ENCODE measurements around the gene WDR31.
"Not testable (repeated sequence)": the region's sequence is repeated elsewhere in the genome, so short reads cannot be mapped to it uniquely, and the experiment has no call there.

WDR31 gene

DNA sequence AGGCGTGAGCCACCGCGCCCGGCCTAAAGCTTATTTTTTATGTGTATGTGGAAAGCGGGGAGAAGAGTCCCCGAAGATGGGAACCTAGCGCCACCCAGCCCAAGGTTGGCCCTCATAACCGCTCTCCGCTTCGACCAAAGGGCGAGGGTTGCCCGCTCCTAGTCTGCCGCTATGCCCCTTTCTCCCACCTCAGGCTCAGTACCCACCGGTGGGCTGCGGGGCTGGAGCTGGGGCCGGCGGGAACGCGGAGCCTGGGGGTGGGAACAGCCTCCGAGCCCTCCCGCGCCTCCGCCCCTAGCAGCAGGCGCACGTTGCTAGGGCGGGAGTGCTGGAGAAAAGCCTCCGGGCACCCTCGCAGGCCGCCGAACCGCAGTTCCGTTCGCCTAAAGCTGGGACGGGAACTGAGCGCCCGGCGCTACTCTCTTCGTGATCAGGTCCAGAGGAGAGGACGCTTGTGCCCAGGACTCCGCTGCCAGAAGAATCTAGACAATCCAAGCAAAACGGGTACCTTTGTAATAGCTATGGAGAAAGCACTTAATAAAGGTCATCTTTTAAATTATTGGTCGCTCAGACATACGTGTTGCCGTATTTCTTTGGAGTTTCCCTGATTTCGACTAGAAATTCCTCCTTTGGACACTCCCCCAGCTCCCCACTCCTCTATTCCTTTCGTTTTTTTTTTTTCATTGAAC is at the start of gene WDR31:
TSS of gene WDR31 (minus strand) at position 265 of the 689 bp plus-strand sequence. CDS start 8,253 bp downstream, outside the sequence.
- DNase-seq (ENCODE audit: low read depth), result peak; percentile 41

DNA sequence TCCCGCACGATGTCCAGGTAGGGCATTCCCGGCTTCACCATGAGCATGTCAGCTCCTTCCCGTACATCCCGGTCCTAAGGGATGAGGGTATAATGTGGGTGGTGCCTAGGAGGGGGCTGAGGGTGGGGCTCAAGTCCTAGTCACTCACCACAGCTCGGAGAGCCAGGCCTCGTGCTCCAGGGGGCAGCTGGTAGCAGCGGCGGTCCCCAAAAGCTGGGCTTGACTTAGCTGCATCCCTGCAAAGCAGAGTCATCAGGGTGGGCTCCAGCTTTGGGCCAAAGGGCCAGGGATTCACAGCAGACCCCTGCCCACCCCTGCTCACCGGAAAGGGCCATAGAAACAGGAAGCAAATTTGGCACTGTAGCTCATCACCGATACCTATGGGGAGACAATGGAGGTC is 49.4 kb upstream of the WDR31 start:
- no peak for DNase-seq (ENCODE audit: low read depth)

DNA sequence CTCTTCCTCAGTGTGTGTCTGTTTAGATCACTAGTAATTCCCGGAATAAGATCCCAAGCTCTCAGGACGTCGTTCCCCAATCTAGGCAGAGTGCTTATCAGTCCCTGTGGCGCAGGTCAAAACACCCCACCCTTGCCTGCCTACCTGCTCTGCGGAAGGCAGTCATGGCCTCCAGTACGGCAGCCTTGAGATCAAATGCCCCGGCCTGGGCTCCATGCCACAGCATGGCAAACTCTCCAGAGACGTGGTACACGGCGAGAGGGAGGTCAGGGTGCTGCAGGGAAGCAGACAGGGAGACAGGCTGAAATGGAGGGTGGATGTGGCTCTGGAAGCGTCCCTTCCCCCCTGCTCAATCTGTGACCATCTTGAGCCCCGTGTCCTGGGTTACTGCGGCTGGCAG is 48.8 kb upstream of the WDR31 start:
- no peak for DNase-seq (ENCODE audit: low read depth)

DNA sequence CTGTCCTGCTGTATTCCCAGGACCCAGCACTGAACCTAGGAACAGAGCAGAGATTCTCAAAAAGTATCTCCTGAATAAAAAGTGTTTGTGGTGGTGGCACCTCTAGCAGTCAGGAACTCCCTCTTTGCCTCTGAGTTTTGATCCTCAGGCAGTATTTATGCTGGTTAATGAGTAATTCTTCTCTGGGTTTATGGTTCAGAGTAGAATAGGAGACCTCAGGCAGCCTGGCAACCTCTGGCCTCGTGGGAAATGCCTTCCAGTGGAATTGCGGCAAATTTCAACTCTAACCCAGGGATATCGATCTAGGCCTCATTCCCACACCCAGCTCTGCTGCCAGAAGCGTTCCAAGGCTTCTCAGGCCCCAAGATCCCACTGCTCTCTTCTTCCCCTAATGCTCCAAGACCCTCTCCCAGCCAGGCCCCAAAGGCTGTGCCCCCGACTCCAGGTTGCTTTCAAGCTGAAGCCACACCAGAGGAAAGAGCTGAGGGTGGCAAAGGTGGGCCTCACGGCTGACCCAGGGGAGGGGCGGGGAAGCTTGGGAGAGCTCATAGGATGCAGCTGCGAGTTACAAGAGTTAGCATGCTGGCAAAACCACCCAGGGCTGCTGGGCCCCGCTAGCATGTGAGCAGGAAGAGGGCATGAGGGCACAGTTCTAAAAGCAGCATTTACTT is 47.6 kb upstream of the WDR31 start:
- no peak for DNase-seq (ENCODE audit: low read depth)

DNA sequence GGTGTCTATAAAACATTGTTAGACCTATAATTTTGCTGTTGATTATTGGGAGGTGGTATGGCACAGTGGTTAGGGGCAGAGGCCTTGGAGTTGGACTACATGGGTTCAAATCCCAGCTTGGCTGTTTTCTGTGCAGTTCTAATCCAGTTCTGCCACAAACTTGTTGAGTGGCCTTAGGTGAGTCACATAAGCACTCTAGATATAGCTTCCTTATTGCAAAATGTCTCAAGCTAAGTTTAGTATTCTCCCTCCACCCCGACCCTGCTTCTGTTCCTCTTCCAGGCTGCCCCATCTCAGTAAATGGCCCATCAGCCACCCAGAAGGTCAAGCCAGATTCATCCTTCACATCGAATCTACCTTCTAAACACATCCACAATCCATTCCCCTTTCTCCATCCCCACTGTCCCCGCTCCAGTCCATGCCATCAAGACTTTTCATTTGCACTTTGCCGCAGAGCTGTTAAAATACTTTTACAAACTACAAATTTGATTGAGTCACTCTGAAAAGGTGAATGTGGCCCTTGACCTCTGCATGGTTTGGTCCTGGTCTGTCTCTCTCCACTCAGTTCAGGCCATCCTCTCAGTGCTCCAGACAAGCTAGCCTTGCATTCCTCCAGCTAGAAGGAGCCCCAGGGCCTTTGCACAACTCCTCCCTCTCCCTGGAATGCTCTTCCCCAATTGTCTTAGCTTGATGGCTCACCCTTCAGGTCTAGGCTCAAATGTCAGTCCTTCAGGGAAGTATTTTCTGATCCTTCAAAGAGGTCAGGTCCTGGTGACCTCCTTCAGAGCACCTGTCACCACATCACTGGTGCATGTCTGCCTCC is 46.7 kb upstream of the WDR31 start:
- DNase-seq (ENCODE audit: low read depth), result no peak

DNA sequence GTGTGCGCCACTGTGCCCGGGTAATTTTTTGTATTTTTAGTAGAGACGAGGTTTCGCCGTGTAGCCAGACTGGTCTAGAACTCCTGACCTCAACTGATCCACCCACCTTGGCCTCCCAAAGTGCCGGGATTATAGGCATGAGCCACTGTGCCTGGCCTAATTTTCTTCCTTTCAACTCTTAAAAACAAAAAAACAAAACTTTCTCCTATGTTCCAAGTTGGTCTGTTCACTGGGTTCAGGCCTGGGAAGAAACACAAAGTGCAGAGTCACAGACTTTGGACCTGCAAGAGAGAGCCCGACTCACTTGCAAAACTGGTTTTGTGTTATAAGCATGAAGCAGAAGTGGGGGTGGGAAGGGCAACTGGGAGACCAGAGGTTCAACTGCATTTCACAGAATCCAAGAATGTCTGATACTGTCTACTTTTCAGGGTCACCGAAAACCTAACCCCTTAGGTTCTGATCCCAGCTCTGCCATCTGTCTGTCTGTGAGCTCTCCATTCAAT is 41.9 kb upstream of the WDR31 start:
- no peak for DNase-seq (ENCODE audit: low read depth)

DNA sequence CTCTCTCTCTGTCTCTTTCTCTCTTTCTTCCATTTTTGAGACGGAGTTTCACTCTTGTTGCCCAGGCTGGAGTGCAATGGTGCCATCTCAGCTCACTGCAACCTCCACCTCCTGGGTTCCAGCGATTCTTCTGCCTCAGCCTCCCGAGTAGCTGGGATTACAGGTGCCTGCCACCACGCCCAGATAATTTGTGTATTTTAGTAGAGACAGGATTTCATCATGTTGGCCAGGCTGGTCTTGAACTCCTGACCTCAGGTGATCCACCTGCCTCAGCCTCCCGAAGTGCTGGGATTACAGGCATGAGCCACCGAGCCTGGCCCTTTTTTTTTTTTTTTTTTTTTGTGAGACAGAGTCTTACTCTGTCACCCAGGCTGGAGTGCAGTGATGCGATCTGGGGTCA is 41.4 kb upstream of the WDR31 start:
- DNase-seq (ENCODE audit: low read depth), result not testable (repeated sequence)

DNA sequence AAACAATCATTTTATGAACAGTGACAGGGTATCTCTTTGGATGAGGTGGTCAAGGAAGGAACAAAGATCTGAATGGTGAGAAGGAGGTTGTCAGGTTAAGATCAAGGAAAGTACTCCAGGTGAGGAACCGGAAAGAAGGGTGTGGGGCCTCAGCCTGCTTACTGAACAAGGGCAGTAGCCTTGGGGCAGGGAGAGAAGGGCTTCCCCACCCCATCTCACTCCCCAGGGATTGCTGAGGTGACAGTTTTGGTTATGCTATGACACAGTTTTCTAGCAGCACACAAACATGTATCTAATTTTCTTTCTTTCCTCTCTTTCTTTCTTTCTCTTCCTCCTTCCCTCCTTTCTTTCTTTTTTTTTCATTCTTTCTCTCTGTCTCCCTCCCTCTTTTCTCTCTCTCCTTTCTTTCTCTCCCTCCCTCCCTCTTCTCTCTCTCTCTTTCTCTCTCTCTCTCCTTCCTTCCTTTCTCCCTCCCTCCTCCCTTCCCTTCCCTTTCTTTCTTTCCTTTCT is 40.8 kb upstream of the WDR31 start:
- DNase-seq (ENCODE audit: low read depth), result no peak

DNA sequence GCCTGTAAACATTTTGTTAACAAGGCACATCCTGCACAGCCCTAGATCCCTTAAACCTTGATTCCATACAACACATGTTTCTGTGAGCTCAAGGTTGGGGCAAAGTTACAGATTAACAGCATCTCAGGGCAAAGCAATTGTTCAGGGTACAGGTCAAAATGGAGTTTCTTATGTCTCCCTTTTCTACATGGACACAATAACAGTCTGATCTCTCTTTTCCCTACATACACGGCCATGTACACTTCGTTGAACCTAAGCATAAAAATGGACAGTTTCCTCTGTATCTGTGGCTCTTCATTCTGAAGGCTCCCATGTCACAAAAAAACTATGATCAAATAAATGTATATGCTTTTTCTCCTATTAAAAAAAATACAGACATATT is 39.7 kb upstream of the WDR31 start:
- DNase-seq (ENCODE audit: low read depth), result not testable (repeated sequence)

DNA sequence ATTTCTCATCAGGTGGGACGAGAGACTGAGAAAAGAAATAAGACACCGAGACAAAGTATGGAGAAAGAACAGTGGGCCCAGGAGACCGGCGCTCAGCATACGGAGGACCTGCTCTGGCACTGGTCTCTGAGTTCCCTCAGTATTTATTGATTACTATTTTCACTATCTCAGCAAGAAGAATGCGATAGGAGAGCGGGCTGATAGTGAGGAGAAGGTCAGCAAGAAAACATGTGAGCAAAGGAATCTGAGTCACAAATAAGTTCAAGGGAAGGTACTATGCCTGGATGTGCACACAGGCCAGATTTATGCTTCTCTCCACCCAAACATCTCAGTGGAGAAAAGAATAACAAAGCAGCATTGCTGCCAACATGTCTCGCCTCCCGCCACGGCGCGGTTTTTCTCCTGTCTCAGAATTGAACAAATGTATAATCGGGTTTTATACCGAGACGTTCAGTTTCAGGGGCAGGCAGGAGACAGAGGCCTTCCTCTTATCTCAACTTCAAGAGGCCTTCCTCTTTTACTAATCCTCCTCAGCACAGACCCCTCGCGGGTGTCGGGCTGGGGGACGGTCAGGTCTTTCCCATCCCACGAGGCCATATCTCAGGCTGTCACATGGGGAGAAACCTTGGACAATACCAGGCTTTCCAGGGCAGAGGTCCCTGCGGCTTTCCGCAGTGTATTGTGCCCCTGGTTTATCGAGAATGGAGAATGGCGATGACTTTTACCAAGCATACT is 39.2 kb upstream of the WDR31 start:
- DNase-seq (ENCODE audit: low read depth), result not testable (repeated sequence)

DNA sequence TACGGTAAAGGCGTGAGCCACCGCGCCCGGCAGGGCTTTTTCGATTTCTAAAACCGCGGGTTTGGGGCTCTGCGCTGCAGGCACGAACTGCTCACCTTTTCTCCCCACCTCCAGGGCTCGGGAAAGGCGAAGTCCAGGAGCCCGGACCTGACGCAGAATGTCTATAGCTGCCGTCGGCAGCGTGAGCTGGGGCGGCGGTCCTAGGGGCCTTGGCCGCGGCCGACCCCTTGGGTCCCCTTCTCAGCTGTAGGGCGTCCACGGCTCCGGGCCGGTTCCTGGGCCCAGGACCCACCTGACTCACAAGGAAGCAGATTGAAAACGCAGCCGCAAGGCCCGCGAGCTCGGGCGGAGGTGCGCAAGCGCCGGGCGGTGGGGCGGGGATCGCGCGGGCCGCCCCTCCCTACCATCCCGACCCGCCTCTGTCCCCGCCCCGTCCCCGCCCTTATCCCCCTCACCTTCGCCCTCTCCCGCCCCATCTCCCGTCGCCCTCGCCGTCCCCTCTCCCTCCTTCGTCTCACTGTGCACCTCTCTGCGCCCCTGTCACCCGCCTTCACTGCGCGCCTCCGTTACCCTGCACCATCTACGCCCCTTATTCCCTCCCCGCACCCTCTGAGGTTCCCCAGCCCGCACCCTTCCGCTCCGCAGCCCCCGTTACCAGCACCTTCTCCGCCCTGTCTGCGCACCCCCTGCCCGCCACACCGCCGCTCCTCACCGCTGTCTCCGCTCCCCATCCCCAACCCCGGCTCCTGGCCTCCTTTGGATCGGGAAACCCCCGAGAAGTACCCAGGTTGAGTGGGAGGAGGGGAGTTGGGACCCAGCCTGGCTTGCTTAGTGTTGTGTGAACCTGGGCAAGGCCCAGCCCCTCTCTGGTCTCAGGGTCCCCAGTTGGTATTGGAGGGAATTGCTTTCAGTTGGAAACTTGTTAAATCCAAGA is 36.8 kb upstream of the WDR31 start, which contains the start of gene HDHD3:
TSS of gene HDHD3 (minus strand) at position 353 of the 934 bp plus-strand sequence. CDS start 2,632 bp downstream, outside the sequence.
- no peak for DNase-seq (ENCODE audit: low read depth)

DNA sequence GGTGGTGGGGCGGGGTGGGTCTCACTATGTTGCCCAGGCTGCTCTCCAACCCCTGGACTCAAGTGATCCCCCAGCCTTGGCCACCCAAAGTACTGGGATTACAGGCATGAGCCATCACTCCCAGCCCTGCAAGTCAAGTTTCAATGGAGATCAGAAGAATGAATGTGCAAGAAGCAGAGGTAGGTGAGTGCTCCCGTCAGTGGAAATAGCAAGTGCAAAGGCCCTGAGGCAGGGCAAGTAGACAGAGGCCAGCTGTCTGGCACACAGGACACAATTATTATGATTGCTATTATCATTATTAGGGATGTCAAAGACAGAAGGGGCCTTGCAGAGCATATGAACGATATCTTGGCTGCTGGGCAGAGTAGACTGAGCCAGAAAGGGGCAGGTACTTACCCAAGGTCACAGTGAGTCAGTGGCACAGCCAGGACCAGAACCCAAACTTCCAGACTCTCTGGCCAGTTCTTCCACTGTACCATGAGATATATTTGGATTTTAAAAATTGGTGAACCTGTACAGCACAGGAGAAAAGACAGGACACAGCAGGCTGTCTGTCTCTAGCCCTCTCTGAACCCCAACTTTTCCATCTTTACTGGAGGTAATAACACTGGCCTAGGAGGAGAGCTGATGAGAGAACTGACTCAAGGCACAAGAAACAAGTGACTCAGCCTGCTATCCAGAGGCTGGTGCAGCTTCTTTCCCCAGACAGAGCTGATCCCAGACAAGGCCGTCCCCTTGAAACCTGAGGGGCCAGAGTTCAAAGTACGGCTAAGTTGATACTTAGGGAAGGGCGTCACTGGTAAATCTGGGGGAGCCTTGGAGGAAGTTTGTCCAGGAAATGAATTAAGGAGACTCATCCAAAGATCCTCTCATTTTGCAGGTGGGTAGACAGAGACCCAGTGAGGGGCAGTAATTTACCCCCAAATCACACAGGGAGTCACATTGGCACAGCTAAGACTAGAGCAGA is 35.3 kb upstream of the WDR31 start:
- no peak for DNase-seq (ENCODE audit: low read depth)

DNA sequence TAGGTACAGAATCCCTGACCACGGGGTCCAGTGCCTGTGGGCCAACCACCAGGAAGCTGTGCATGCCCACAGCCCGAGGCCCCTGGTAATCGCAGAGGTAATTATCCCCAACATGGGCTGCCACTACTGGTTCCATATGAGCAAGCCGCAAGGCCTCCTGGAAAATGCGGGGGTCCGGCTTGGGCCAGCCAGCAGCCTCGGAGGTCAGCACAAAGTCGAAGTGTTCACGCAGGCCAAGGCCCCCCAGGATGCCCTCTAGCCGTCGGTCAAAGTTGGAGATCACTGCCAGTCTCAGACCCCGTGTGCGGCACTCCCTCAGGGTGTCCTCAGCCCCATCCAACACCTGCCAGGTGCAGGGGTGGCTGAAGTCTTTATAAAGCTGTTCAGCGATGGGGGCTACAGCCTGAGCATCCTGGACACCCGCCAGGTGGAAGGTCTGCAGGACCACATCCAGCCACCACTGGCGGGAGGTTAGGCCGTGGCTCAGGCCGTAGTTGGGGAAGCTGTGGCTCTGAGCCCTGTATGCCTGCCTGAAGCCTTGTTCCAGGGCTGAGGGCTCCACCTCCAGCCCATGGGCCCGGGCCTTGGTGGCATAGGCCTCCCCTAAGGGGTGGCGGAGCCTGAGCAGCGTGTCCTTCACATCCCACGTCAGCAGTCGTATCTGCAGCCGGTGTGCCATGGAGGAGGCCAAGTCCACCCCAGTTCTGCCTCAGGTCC is 33.8 kb upstream of the WDR31 start:
- DNase-seq (ENCODE audit: low read depth), result no peak

DNA sequence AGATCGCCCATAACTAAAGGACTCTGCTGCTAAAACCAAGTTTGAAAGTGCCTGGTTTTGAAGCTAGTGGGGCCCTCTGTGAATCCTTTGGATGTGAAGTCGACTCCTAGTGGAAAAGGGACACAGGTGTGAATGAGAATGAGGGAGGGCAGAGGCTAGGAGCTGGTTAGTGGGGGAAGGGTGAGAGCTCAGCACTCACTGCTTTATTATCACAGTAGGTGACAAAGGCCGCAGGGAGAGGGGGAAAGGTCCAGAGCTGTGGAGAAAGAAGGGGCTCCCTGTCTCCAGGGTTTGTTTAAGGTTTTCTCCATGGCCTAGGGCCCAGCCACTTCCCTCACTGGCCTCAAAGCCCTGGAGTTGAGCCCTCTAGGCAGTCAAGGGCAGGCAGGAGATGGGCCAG is 33.2 kb upstream of the WDR31 start:
- DNase-seq (ENCODE audit: low read depth), result no peak

DNA sequence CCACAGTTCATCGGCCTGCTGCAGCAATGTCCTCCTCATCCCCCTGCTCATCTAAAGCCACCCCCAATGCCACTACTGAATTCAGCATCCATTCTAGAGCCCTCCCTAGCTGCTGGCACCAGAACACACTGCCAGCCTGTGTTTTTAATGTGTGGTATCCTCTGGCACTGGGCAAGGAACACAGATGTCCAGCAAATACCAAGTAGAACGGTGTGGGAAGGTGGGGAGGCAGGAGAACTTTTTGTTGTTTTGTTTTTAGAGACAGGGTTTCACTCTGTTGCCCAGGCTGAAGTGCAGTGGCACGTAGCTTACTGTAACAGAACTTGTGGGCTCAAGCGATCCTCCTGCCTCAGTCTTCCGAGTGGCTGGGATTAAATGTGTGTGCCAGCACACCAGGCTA is 32.0 kb upstream of the WDR31 start:
- DNase-seq (ENCODE audit: low read depth), result no peak

DNA sequence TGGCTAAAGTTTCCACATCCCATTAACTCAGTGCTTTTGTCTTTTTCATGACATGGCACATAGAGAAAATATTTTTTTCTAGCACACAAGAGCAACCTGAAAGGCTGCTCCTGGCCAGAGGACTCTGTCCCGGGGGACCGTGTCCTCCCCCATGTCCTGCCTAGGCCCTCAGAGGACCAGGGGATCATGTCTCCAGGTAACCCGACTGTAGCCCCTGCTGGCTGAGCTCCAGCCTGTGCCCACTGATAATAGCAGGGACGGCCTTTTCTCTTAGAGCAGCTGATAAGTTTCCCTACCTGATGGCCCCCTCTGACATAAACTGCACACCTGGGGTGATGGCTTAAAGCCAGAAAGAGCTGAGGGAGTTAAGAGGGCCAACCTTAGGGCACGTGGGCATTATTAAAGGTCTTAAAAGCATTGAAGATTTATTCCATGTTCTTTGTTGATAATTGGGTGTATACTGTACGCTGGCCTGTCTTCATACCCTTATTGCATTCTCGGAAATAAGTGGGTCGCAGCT is 30.8 kb upstream of the WDR31 start:
- no peak for DNase-seq (ENCODE audit: low read depth)

DNA sequence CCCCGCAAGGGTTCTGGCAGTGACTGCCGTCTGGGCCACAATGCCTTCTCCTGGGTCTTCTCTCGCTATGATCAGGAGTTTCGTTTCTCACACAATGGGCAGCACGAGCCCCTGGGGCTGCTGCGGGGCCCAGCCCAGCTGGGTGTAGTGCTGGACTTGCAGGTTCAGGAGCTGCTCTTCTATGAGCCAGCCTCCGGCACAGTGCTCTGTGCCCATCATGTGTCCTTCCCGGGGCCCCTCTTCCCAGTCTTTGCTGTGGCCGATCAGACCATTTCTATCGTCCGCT is 29.7 kb upstream of the WDR31 start:
- no peak for DNase-seq (ENCODE audit: low read depth)

DNA sequence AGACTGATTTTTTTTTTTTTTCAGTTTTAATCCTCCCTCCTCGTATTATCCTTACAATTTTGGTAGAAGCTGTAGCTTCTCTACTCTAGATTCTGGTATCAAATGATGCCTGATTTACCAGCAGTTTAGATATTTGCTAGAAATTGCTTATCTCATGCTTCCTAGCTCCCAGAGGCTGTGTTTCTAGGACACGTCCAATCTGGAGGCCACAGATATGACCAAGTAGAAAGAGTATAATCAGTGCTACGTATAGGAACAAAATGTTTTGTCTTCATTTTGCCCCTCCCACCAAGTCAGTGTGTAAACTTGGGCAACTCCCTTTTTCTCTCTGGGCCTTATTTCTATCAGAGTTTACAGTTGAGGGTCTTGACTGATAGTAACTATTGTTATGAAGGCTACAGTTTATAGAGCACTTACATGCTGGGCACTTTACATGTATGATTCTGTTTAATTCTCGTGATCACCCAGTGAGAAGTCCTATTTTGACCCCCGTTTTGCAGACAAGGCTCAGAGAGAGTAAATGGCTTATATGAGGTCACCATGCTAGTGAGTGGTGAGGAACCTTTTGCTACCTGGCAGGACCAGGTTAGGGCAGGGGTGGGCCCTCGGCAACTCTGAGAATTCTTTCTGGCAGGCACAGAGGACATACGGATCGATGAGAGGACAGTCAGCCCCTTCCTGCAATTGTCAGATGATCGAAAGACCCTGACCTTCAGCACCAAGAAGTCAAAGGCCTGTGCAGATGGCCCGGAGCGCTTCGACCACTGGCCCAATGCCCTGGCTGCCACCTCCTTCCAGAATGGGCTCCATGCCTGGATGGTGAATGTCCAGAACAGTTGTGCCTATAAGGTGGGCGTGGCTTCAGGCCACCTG is 29.1 kb upstream of the WDR31 start:
- no peak for DNase-seq (ENCODE audit: low read depth)

All from HS-27A (cell line).